GM23338 (cell line): Measurements from ENCODE around the gene LMAN2L. TPM values are rescaled to one million over a fixed set of nuclear protein-coding genes. Genes with fewer than 3 reads are reported as not detected.

Experiments
- ATAC-seq: fragments of 200-7000 bp; cut with Tn5 transposase; 3 replicates; pipeline ENCODE4 v1.9.1; 2020
- DNase-seq: peaks from one replicate; pipeline ENCODE4 v3.0.0-alpha.2; 2015; ENCODE audit warnings: low spot score
- H2AFZ ChIP-seq: fragments of 200-600 bp; sonication (generic); 2 replicates; pipeline ENCODE4 v1.8.0; 2016; ENCODE audit warnings: antibody characterized with exemption, mild to moderate bottlenecking, moderate library complexity
- H3F3A ChIP-seq: fragments of 200-600 bp; sonication (generic); replicated peaks from 2 replicates; pipeline ENCODE4 v1.8.0; 2017; ENCODE audit warnings: antibody characterized with exemption, mixed run types, low read depth
- H3K27ac ChIP-seq: fragments of 200-600 bp; sonication (generic); 2 replicates; pipeline ENCODE4 v1.6.1; 2016; ENCODE audit warnings: low read depth
- H3K27me3 ChIP-seq: fragments of 200-600 bp; sonication (generic); 2 replicates; pipeline ENCODE4 v1.8.0; 2016; ENCODE audit warnings: mild to moderate bottlenecking, mixed run types, moderate library complexity; ENCODE audit not compliant: insufficient read depth
- H3K36me3 ChIP-seq: fragments of 200-600 bp; sonication (generic); 2 replicates; pipeline ENCODE4 v1.8.0; 2016; ENCODE audit warnings: mild to moderate bottlenecking; ENCODE audit not compliant: insufficient read depth
- H3K4me1 ChIP-seq: fragments of 200-600 bp; sonication (generic); 2 replicates; pipeline ENCODE4 v1.8.0; 2016; ENCODE audit warnings: mild to moderate bottlenecking, moderate library complexity; ENCODE audit not compliant: insufficient read depth
- H3K4me2 ChIP-seq: fragments of 200-600 bp; sonication (generic); 2 replicates; pipeline ENCODE4 v1.7.1; 2017; ENCODE audit warnings: mixed run types
- H3K4me3 ChIP-seq: fragments of 200-600 bp; sonication (generic); 2 replicates; pipeline ENCODE4 v1.6.1; 2016; ENCODE audit warnings: mixed run types
- H3K79me2 ChIP-seq: fragments of 200-600 bp; sonication (generic); replicated peaks from 2 replicates; pipeline ENCODE4 v1.8.0; 2017; ENCODE audit warnings: mild to moderate bottlenecking; ENCODE audit not compliant: insufficient read depth
- H3K9me2 ChIP-seq: fragments of 200-600 bp; sonication (generic); 2 replicates; pipeline ENCODE4 v1.8.0; 2017; ENCODE audit not compliant: insufficient read depth
- H4K20me1 ChIP-seq: fragments of 200-600 bp; sonication (generic); replicated peaks from 2 replicates; pipeline ENCODE4 v1.8.0; 2017; ENCODE audit warnings: mild to moderate bottlenecking; ENCODE audit not compliant: insufficient read depth
- H3K27ac Mint-ChIP-seq: 2 replicates; pipeline ENCODE4 v1.8.0; 2020; ENCODE audit warnings: inconsistent platforms, mild to moderate bottlenecking, moderate library complexity, mixed read lengths
- H3K27me3 Mint-ChIP-seq: 3 replicates; pipeline ENCODE4 v1.8.0; 2022; ENCODE audit warnings: low read depth, mild to moderate bottlenecking, moderate library complexity, mixed read lengths, inconsistent platforms; ENCODE audit not compliant: insufficient read depth, poor library complexity
- H3K36me3 Mint-ChIP-seq: 3 replicates; pipeline ENCODE4 v1.8.0; 2021; ENCODE audit warnings: low read depth, mild to moderate bottlenecking, inconsistent platforms, moderate library complexity, mixed read lengths
- H3K4me1 Mint-ChIP-seq: 3 replicates; pipeline ENCODE4 v1.8.0; 2020; ENCODE audit warnings: mild to moderate bottlenecking, inconsistent platforms, mixed read lengths
- H3K4me3 Mint-ChIP-seq: 3 replicates; pipeline ENCODE4 v1.8.0; 2021; ENCODE audit warnings: moderate library complexity, mild to moderate bottlenecking, inconsistent platforms, mixed read lengths
- H3K9me3 Mint-ChIP-seq: 3 replicates; pipeline ENCODE4 v1.8.0; 2020; ENCODE audit warnings: moderate library complexity, mild to moderate bottlenecking, inconsistent platforms, mixed read lengths
- STAT1 ChIP-seq: IDR thresholded peaks from one replicate; pipeline ENCODE4 v1.6.1; 2016; ENCODE audit warnings: antibody characterized with exemption; ENCODE audit not compliant: unreplicated experiment
- ZNF331 ChIP-seq: fragments of 250-450 bp; sonication (Bioruptor Pico); IDR thresholded peaks from 2 replicates; pipeline ENCODE4 v1.5.0; 2020; ENCODE audit warnings: low read depth, mild to moderate bottlenecking, moderate library complexity
- polyA plus RNA-seq: library from polyadenylated mRNA; unstranded; fragments of >200 nt; fragmentation: Nextera tagmentation; extraction: Ambion mirVana; gene quantifications from 2 replicates; pipeline ENCODE4 v1.2.1, GENCODE V29; 2016
- total RNA-seq: library from RNA; depleted of rRNA; stranded (reverse); fragments of >200 nt; shearing (Covaris generic); gene quantifications from 2 replicates; pipeline ENCODE4 v1.2.3, GENCODE V29; 2014
- TF ChIP-seq, protein P1 (sequence below): IDR thresholded peaks from one replicate; pipeline ENCODE4 v1.6.1; 2018; ENCODE audit warnings: antibody characterized with exemption; ENCODE audit not compliant: unreplicated experiment
- TF ChIP-seq, protein P2 (sequence below): fragments of 250-450 bp; sonication (Bioruptor Pico); IDR thresholded peaks from 2 replicates; pipeline ENCODE4 v1.5.0; 2020; ENCODE audit warnings: mild to moderate bottlenecking, moderate library complexity

LMAN2L gene
- total and polyA plus RNA-seq, 2 experiments from 2014 or later: 11.8 to 15.8 TPM

DNA sequence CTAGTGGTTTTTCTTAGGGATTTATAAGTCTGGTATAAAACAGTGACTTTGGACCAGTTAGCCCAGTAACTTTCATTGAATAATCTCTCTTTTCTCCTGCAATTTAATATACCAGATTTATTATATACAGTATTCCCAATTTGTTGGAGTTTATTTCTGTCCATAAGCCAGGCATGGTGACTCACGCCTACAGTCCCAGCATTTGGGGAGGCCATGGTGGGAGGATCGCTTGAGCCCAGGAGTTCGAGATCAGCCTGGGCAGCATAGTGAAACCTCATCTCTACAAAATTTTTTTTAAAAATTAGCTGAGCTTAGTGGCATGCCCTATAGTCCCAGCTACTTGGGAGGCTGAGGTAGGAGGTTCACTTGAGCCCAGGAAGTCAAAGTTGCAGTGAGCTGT lies 47.5 kb upstream of the LMAN2L start:
- Mint-ChIP-seq H3K4me3 (no peak overlapping the region), H3K4me1 (no peaks in the 10 kb centered on the region), H3K27me3 (peaks cover 4% of the 10 kb centered on the region), H3K9me3 (no peaks in the 10 kb centered on the region), H3K36me3 (no peaks in the 10 kb centered on the region), H3K27ac (no peak overlapping the region)
- Histone ChIP-seq H3K4me1 (no peaks in the 10 kb centered on the region), H3F3A (no peaks in the 10 kb centered on the region), H3K36me3 (no peaks in the 10 kb centered on the region), H3K79me2 (no peaks in the 10 kb centered on the region; the same call in 1 of the 2 replicates), H3K4me3 (no peak overlapping the region), H3K27ac (no peak overlapping the region), H4K20me1 (no peaks in the 10 kb centered on the region; the same call in 1 of the 2 replicates), H3K9me2 (no peaks in the 10 kb centered on the region), H2AFZ (no peak overlapping the region), H3K4me2 (no peak overlapping the region), H3K27me3 (no peaks in the 10 kb centered on the region)
- no peak for TF ChIP-seq ZNF331 (CRISPR knock-in tag)
- TF ChIP-seq, protein P1, sequence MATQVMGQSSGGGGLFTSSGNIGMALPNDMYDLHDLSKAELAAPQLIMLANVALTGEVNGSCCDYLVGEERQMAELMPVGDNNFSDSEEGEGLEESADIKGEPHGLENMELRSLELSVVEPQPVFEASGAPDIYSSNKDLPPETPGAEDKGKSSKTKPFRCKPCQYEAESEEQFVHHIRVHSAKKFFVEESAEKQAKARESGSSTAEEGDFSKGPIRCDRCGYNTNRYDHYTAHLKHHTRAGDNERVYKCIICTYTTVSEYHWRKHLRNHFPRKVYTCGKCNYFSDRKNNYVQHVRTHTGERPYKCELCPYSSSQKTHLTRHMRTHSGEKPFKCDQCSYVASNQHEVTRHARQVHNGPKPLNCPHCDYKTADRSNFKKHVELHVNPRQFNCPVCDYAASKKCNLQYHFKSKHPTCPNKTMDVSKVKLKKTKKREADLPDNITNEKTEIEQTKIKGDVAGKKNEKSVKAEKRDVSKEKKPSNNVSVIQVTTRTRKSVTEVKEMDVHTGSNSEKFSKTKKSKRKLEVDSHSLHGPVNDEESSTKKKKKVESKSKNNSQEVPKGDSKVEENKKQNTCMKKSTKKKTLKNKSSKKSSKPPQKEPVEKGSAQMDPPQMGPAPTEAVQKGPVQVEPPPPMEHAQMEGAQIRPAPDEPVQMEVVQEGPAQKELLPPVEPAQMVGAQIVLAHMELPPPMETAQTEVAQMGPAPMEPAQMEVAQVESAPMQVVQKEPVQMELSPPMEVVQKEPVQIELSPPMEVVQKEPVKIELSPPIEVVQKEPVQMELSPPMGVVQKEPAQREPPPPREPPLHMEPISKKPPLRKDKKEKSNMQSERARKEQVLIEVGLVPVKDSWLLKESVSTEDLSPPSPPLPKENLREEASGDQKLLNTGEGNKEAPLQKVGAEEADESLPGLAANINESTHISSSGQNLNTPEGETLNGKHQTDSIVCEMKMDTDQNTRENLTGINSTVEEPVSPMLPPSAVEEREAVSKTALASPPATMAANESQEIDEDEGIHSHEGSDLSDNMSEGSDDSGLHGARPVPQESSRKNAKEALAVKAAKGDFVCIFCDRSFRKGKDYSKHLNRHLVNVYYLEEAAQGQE: no peak
- no peak for TF ChIP-seq STAT1
- TF ChIP-seq, protein P2, sequence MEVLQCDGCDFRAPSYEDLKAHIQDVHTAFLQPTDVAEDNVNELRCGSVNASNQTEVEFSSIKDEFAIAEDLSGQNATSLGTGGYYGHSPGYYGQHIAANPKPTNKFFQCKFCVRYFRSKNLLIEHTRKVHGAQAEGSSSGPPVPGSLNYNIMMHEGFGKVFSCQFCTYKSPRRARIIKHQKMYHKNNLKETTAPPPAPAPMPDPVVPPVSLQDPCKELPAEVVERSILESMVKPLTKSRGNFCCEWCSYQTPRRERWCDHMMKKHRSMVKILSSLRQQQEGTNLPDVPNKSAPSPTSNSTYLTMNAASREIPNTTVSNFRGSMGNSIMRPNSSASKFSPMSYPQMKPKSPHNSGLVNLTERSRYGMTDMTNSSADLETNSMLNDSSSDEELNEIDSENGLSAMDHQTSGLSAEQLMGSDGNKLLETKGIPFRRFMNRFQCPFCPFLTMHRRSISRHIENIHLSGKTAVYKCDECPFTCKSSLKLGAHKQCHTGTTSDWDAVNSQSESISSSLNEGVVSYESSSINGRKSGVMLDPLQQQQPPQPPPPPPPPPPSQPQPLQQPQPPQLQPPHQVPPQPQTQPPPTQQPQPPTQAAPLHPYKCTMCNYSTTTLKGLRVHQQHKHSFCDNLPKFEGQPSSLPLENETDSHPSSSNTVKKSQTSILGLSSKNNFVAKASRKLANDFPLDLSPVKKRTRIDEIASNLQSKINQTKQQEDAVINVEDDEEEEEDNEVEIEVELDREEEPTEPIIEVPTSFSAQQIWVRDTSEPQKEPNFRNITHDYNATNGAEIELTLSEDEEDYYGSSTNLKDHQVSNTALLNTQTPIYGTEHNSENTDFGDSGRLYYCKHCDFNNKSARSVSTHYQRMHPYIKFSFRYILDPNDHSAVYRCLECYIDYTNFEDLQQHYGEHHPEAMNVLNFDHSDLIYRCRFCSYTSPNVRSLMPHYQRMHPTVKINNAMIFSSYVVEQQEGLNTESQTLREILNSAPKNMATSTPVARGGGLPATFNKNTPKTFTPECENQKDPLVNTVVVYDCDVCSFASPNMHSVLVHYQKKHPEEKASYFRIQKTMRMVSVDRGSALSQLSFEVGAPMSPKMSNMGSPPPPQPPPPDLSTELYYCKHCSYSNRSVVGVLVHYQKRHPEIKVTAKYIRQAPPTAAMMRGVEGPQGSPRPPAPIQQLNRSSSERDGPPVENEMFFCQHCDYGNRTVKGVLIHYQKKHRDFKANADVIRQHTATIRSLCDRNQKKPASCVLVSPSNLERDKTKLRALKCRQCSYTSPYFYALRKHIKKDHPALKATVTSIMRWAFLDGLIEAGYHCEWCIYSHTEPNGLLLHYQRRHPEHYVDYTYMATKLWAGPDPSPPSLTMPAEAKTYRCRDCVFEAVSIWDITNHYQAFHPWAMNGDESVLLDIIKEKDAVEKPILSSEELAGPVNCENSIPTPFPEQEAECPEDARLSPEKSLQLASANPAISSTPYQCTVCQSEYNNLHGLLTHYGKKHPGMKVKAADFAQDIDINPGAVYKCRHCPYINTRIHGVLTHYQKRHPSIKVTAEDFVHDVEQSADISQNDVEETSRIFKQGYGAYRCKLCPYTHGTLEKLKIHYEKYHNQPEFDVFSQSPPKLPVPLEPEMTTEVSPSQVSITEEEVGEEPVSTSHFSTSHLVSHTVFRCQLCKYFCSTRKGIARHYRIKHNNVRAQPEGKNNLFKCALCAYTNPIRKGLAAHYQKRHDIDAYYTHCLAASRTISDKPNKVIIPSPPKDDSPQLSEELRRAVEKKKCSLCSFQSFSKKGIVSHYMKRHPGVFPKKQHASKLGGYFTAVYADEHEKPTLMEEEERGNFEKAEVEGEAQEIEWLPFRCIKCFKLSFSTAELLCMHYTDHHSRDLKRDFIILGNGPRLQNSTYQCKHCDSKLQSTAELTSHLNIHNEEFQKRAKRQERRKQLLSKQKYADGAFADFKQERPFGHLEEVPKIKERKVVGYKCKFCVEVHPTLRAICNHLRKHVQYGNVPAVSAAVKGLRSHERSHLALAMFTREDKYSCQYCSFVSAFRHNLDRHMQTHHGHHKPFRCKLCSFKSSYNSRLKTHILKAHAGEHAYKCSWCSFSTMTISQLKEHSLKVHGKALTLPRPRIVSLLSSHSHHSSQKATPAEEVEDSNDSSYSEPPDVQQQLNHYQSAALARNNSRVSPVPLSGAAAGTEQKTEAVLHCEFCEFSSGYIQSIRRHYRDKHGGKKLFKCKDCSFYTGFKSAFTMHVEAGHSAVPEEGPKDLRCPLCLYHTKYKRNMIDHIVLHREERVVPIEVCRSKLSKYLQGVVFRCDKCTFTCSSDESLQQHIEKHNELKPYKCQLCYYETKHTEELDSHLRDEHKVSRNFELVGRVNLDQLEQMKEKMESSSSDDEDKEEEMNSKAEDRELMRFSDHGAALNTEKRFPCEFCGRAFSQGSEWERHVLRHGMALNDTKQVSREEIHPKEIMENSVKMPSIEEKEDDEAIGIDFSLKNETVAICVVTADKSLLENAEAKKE (CRISPR knock-in tag): no peak
- ATAC-seq (no peak), DNase-seq (no peak)
